Adipocyte (in vitro differentiated cells): ENCODE measurements around the gene PDE7B.
A peak's percentile ranks its signal among the peaks of the same experiment; 100 is the strongest.

Source experiments
- DNase-seq: peaks from one replicate; pipeline ENCODE4 v3.0.0-alpha.2; 2015; ENCODE audit warnings: low read depth
- H3K27me3 ChIP-seq: replicated peaks from 2 replicates; pipeline ENCODE4 v1.7.0; 2013; ENCODE audit warnings: mild to moderate bottlenecking, low read length, moderate library complexity; ENCODE audit not compliant: control insufficient read depth, insufficient read depth
- H3K36me3 ChIP-seq: 2 replicates; pipeline ENCODE4 v1.7.0; 2013; ENCODE audit warnings: low read length, mild to moderate bottlenecking, moderate library complexity; ENCODE audit not compliant: control insufficient read depth, insufficient read depth, severe bottlenecking
- H3K4me1 ChIP-seq: 2 replicates; pipeline ENCODE4 v1.7.0; 2013; ENCODE audit warnings: mild to moderate bottlenecking, low read length, moderate library complexity; ENCODE audit not compliant: control insufficient read depth, insufficient read depth
- H3K4me3 ChIP-seq: 2 replicates; pipeline ENCODE4 v1.7.0; 2013; ENCODE audit warnings: mild to moderate bottlenecking, low read length, moderate library complexity
- H3K9ac ChIP-seq: 2 replicates; pipeline ENCODE4 v1.7.0; 2013; ENCODE audit warnings: mild to moderate bottlenecking, low read length, moderate library complexity
- H3K9me3 ChIP-seq: 2 replicates; pipeline ENCODE4 v1.7.0; 2013; ENCODE audit warnings: mild to moderate bottlenecking, low read length, moderate library complexity; ENCODE audit not compliant: control insufficient read depth

PDE7B gene

DNA sequence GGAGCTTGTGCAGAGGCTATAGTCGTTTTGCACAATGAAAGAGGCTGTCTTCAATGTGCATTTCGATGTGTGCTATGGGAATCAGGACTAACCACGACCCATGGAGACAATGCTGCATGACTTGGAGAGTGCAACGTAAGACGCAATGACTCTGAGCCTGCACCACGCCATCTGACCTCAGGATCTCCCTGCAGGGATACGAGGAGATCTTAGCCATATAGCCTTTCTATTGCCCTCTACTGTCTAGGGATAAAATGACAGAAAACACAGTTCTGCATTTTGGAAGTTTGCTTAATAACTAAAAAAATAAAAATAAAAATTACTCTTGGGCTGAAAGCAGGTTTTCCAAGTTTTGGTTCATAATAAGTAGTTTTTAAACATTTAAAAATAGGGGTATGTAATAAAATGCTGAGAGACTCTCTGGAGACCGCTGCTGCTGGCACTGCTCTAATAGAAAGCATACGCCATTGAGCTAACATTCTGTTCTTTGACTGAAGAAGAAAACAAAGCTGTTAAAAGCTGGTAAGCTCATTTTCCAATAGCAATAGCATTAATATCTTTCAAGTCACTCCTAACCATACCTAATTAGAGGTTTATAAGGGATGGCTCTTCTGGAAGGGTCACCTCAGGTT lies 87.2 kb downstream of the PDE7B start:
- no peaks in the 10 kb centered on the region for H3K9me3 ChIP-seq
- peak overlapping the region; percentile 59 for H3K4me3 ChIP-seq
- peak overlapping the region; percentile 65 for H3K9ac ChIP-seq
- peak; percentile 39 for DNase-seq
- H3K4me1 ChIP-seq = peaks cover 36% of the 10 kb centered on the region
- no peaks in the 10 kb centered on the region for H3K27me3 ChIP-seq
- H3K36me3 ChIP-seq = no peaks in the 10 kb centered on the region

DNA sequence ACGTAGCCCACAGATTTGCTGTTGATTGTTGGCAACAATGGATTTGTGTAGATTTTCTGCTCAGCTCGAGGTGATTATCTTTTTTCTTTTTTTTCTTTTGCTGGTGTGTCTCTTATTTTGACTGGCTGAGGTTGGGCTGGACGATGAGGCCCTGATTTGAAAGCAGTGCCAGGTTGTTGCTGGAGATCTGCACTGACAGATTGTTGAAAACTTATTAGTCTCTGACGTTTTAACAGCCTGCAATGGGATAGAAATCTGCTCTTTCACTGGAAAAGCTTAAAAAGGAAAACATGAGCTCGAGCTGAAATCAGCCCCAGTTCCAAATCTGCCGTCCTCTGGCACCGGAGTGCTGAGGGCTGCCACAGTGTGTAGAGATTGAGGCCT lies 87.7 kb downstream of the PDE7B start:
- H3K9ac ChIP-seq = peak overlapping the region; percentile 65
- no peaks in the 10 kb centered on the region for H3K9me3 ChIP-seq
- H3K4me1 ChIP-seq = peaks cover 36% of the 10 kb centered on the region
- H3K4me3 ChIP-seq = peak overlapping the region; percentile 59
- H3K36me3 ChIP-seq = no peaks in the 10 kb centered on the region
- no peak for DNase-seq
- H3K27me3 ChIP-seq = no peaks in the 10 kb centered on the region

- no peaks in the 10 kb centered on the region for H3K27me3 ChIP-seq
- no peak overlapping the region for H3K9ac ChIP-seq
- no peaks in the 10 kb centered on the region for H3K36me3 ChIP-seq
- no peaks in the 10 kb centered on the region for H3K9me3 ChIP-seq
- no peak for DNase-seq
- H3K4me1 ChIP-seq = peaks cover 32% of the 10 kb centered on the region
- H3K4me3 ChIP-seq = no peak overlapping the region
Measured at GRCh38 chr6:135940616-135941167, 89.2 kb downstream of the PDE7B start.

GRCh38 chr6:135941275-135942025 lies 89.9 kb downstream of the PDE7B start:
- H3K9me3 ChIP-seq = no peaks in the 10 kb centered on the region
- H3K4me1 ChIP-seq = peaks cover 24% of the 10 kb centered on the region
- H3K4me3 ChIP-seq = no peak overlapping the region
- H3K9ac ChIP-seq = no peak overlapping the region
- peak; percentile 44 for DNase-seq
- H3K27me3 ChIP-seq = no peaks in the 10 kb centered on the region
- H3K36me3 ChIP-seq = no peaks in the 10 kb centered on the region

GRCh38 chr6:135944120-135944519 lies 92.6 kb downstream of the PDE7B start:
- Histone ChIP-seq H3K27me3 (no peaks in the 10 kb centered on the region), H3K4me3 (no peak overlapping the region), H3K9me3 (no peaks in the 10 kb centered on the region), H3K36me3 (no peaks in the 10 kb centered on the region), H3K4me1 (peaks cover 8% of the 10 kb centered on the region), H3K9ac (no peak overlapping the region)
- no peak for DNase-seq

GRCh38 chr6:135946674-135947073 lies 95.2 kb downstream of the PDE7B start:
- H3K36me3 ChIP-seq = no peaks in the 10 kb centered on the region
- no peaks in the 10 kb centered on the region for H3K27me3 ChIP-seq
- DNase-seq = no peak
- H3K9me3 ChIP-seq = no peaks in the 10 kb centered on the region
- no peak overlapping the region for H3K4me3 ChIP-seq
- no peak overlapping the region for H3K9ac ChIP-seq
- no peaks in the 10 kb centered on the region for H3K4me1 ChIP-seq

GRCh38 chr6:135950669-135951068 lies 99.2 kb downstream of the PDE7B start:
- Histone ChIP-seq H3K9ac (no peak overlapping the region), H3K4me3 (no peak overlapping the region), H3K4me1 (no peaks in the 10 kb centered on the region), H3K9me3 (no peaks in the 10 kb centered on the region), H3K36me3 (no peaks in the 10 kb centered on the region), H3K27me3 (no peaks in the 10 kb centered on the region)
- no peak for DNase-seq

- Histone ChIP-seq H3K9ac (no peak overlapping the region), H3K27me3 (no peaks in the 10 kb centered on the region), H3K9me3 (no peaks in the 10 kb centered on the region), H3K36me3 (no peaks in the 10 kb centered on the region), H3K4me3 (no peak overlapping the region), H3K4me1 (no peaks in the 10 kb centered on the region)
- no peak for DNase-seq
Measured at GRCh38 chr6:135951169-135951568, 99.7 kb downstream of the PDE7B start.

DNA sequence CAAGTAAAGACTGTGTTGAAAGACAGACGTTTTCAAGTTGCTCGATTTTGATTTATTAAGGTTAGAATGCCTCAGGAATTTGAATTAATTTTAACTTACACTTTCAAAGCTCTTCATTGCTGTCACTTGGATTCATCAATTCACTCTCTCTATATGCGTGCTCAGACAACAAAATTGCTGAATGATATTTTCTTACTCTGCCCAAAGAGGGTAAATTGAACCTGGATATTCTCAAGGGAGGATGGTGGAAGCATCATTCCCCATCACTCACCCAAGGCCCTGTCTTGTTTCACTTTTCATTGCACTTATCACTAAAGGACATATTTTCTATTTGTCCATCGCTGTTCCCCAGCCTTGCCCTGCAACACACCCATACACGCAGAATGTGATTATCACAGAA lies 102.3 kb downstream of the PDE7B start:
- H3K9me3 ChIP-seq = no peaks in the 10 kb centered on the region
- H3K9ac ChIP-seq = no peak overlapping the region
- H3K4me1 ChIP-seq = no peaks in the 10 kb centered on the region
- no peaks in the 10 kb centered on the region for H3K27me3 ChIP-seq
- no peaks in the 10 kb centered on the region for H3K36me3 ChIP-seq
- no peak overlapping the region for H3K4me3 ChIP-seq
- no peak for DNase-seq

DNA sequence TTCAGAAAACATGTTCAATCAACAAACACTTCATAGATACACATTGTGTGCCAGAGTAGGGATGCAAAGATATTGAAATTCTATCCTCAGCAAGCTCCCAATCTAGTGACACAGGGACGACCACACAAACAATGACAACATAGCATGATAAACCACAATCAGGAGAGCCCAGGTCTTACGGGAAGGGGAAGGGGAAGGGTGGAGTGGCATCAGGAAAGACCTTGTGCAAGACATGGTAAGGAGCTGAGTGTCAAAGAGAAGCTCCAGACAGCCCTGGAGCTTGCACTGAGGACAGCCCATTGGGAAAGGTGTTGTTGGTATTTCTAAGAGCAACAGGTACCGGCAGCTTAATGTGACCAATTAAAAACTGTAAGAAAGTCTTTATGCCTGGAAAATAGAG lies 103.6 kb downstream of the PDE7B start:
- no peaks in the 10 kb centered on the region for H3K27me3 ChIP-seq
- no peak overlapping the region for H3K4me3 ChIP-seq
- no peaks in the 10 kb centered on the region for H3K4me1 ChIP-seq
- H3K9ac ChIP-seq = no peak overlapping the region
- no peak for DNase-seq
- no peaks in the 10 kb centered on the region for H3K9me3 ChIP-seq
- H3K36me3 ChIP-seq = no peaks in the 10 kb centered on the region

DNA sequence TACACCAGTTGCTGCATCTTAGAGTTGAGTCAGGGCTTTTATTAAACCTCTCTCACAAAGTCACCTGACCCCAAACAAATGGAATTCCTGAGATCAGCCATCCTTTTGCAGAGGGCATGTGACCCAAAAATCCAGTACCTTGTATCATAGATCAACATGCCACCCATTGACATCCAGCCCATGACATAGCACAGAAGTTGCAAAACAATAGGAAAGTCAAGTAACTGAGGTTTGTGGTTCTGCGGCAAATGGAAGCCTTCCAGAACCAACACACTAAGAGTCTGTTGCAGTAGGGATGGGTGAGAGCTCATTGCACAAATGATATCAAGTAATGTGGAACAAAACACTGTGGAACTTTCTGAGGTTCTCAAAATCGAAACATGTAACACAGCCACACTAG lies 111.2 kb downstream of the PDE7B start:
- H3K9me3 ChIP-seq = no peaks in the 10 kb centered on the region
- H3K27me3 ChIP-seq = no peaks in the 10 kb centered on the region
- no peaks in the 10 kb centered on the region for H3K4me1 ChIP-seq
- H3K9ac ChIP-seq = no peak overlapping the region
- no peaks in the 10 kb centered on the region for H3K36me3 ChIP-seq
- no peak overlapping the region for H3K4me3 ChIP-seq
- peak; percentile 16 for DNase-seq
